Panc1 (cell line): ENCODE results near the gene CCDC12. TPM values are rescaled to one million over a fixed set of nuclear protein-coding genes. Genes with fewer than 3 reads are reported as not detected.

ENCODE experiments used
- ATAC-seq: fragments of 200-7000 bp; cut with Tn5 transposase; 2 replicates; pipeline ENCODE4 v1.9.1; 2020; ENCODE audit warnings: mild to moderate bottlenecking, moderate library complexity
- BruUV-seq: library from RNA; stranded (reverse); fragments of 400-500 nt; replicated peaks from 2 replicates; lab custom pipeline; 2021; lab: Mats Ljungman, UMichigan
- CTCF ChIA-PET: fragments of 300-600 bp; sonication (Branson Sonifier 250); formaldehyde crosslinking; loops from one replicate; lab custom pipeline; 2022; ENCODE audit warnings: antibody characterized with exemption; lab: Charles Lee
- POLR2A ChIA-PET: fragments of 300-600 bp; sonication (Branson Sonifier 250); formaldehyde crosslinking; loops from one replicate; lab custom pipeline; 2022; ENCODE audit warnings: antibody characterized with exemption; lab: Charles Lee
- DNase-seq: peaks from one replicate; pipeline ENCODE4 v3.0.0-alpha.2; 2010; ENCODE audit warnings: low read depth, low spot score
- H3K27ac ChIP-seq: 2 replicates; pipeline ENCODE4 v1.5.1; 2011; ENCODE audit warnings: mild to moderate bottlenecking, low read length, inconsistent platforms
- H3K27me3 ChIP-seq: fragments of 200-500 bp; sonication (Bioruptor generic); 2 replicates; pipeline ENCODE4 v1.6.0; 2014; ENCODE audit warnings: low read length, inconsistent platforms; ENCODE audit not compliant: control insufficient read depth, insufficient read depth
- H3K36me3 ChIP-seq: fragments of 200-500 bp; sonication (Bioruptor generic); 2 replicates; pipeline ENCODE4 v1.5.1; 2014; ENCODE audit warnings: inconsistent platforms, mild to moderate bottlenecking, low read length, moderate library complexity; ENCODE audit not compliant: control insufficient read depth, insufficient read depth
- H3K4me1 ChIP-seq: 2 replicates; pipeline ENCODE4 v1.5.1; 2011; ENCODE audit warnings: inconsistent platforms, mild to moderate bottlenecking, low read length, moderate library complexity; ENCODE audit not compliant: control insufficient read depth, insufficient read depth
- H3K4me3 ChIP-seq, 2 experiments: 2 replicates each; pipeline ENCODE4 v1.5.1; 2011 to 2012; ENCODE audit warnings: low read depth in 2 of 2, low read length in 2 of 2, mild to moderate bottlenecking in 2 of 2, inconsistent platforms in 1 of 2, moderate library complexity in 1 of 2
- H3K9me3 ChIP-seq: fragments of 200-500 bp; sonication (Bioruptor generic); 2 replicates; pipeline ENCODE4 v1.5.1; 2014; ENCODE audit warnings: low read depth, mild to moderate bottlenecking, inconsistent platforms, low read length, moderate library complexity; ENCODE audit not compliant: control insufficient read depth, insufficient read depth
- CTCF ChIP-seq: fragments of 450-650 bp; IDR thresholded peaks from 2 replicates; pipeline ENCODE4 v1.5.1; 2017; ENCODE audit warnings: mild to moderate bottlenecking
- POLR2AphosphoS5 ChIP-seq: IDR thresholded peaks from 2 replicates; pipeline ENCODE4 v1.6.1; 2012; ENCODE audit warnings: mild to moderate bottlenecking, low read depth, low read length, moderate library complexity
- REST ChIP-seq, 2 experiments: IDR thresholded peaks; 2 replicates each; pipeline ENCODE4 v1.6.1; 2011 to 2012; ENCODE audit warnings: low read depth in 2 of 2, control low read depth in 1 of 2, low read length in 1 of 2, mild to moderate bottlenecking in 1 of 2, moderate library complexity in 1 of 2; ENCODE audit not compliant: insufficient read depth in 1 of 2
- SIN3A ChIP-seq: IDR thresholded peaks from 2 replicates; pipeline ENCODE4 v1.6.1; 2012; ENCODE audit warnings: low read depth, mild to moderate bottlenecking, low read length, moderate library complexity, borderline replicate concordance; ENCODE audit not compliant: insufficient read depth
- TCF7L2 ChIP-seq: IDR thresholded peaks from 2 replicates; pipeline ENCODE4 v1.6.1; 2011; ENCODE audit warnings: mild to moderate bottlenecking, low read depth, low read length, inconsistent platforms
- in situ Hi-C: cut with HindIII; loops from 2 replicates; pipeline ENCODE4 v1.10.0; 2016; ENCODE audit warnings: low sequenced_read_pairs, low pct_unique_long_range_greater_than_20kb
- intact Hi-C: fragments of 100-400 bp; cut with micrococcal nuclease; formaldehyde crosslinking; loops from one replicate; pipeline ENCODE4 v1.10.0; 2022; ENCODE audit not compliant: unreplicated experiment
- total RNA-seq: library from RNA; stranded (reverse); gene quantifications from one replicate; pipeline ENCODE4 v1.2.1, GENCODE V29; 2021; ENCODE audit not compliant: unreplicated experiment

CCDC12 gene
- total RNA-seq, 1 experiment from 2014 or later, result 35.5 TPM

- CTCF ChIA-PET, result interaction anchor here (0.9 kb wide), 1 partner anchor 27 kb away, joined by 5 read pairs; no protein-coding TSS in a partner anchor
- no TSS peak for BruUV-seq
Measured at GRCh38 chr3:46950650-46951241, 25.8 kb downstream of the CCDC12 start.

GRCh38 chr3:46950177-46950576 is 26.4 kb downstream of the CCDC12 start:
- no TSS peak for BruUV-seq
- in situ Hi-C loops, result no loop called here
- ATAC-seq, result no peak

More at GRCh38 chr3:46950650-46951241, 25.8 kb downstream of the CCDC12 start:
- intact Hi-C loops (no loop called here), in situ Hi-C loops (no loop called here)
- TF ChIP-seq CTCF (no peak), TCF7L2 (no peak)
- POLR2A ChIA-PET, result interaction anchor here (0.7 kb wide), 2 partner anchors 226 to 522 kb away, joined by 3 to 6 read pairs; no protein-coding TSS in a partner anchor
- ATAC-seq, result no peak
- no peaks in the 10 kb centered on the region; the same call in 1 of the 2 replicates for H3K36me3 ChIP-seq
- H3K4me1 ChIP-seq, result peaks cover 36% of the 10 kb centered on the region
- no peak for DNase-seq
- no peak overlapping the region for H3K4me3 ChIP-seq
- no peaks in the 10 kb centered on the region for H3K27me3 ChIP-seq
- no peaks in the 10 kb centered on the region for H3K9me3 ChIP-seq
- H3K27ac ChIP-seq, result no peak overlapping the region

More at GRCh38 chr3:46950177-46950576, 26.4 kb downstream of the CCDC12 start:
- Histone ChIP-seq H3K27me3 (no peaks in the 10 kb centered on the region), H3K4me1 (peaks cover 37% of the 10 kb centered on the region), H3K9me3 (no peaks in the 10 kb centered on the region), H3K36me3 (no peaks in the 10 kb centered on the region; the same call in 1 of the 2 replicates), H3K27ac (no peak overlapping the region), H3K4me3 (no peak overlapping the region)
- no peak for TF ChIP-seq POLR2AphosphoS5
- no peak for TF ChIP-seq REST (IDR thresholded peaks at IDR 0.05; ENCODE audit: insufficient read depth in 1 of 2, low read depth in 2 of 2, low read length in 1 of 2)
- TF ChIP-seq TCF7L2, result no peak
- TF ChIP-seq CTCF, result no peak
- no peak for TF ChIP-seq SIN3A
- DNase-seq, result no peak
- CTCF ChIA-PET, result interaction anchor here (0.9 kb wide), 1 partner anchor 26 kb away, joined by 5 read pairs; no protein-coding TSS in a partner anchor
- intact Hi-C loops, result no loop called here
- POLR2A ChIA-PET, result interaction anchor here (0.7 kb wide), 1 partner anchor 225 kb away, joined by 3 read pairs; no protein-coding TSS in a partner anchor
